Amniotic stem cell (primary cell): ENCODE results near the gene TRMT2A.
"Not testable (repeated sequence)": the region's sequence is repeated elsewhere in the genome, so short reads cannot be mapped to it uniquely, and the experiment has no call there.

Experiments
- DNase-seq: peaks from one replicate; lab custom pipeline; 2025; lab: John Stamatoyannopoulos, UW

TRMT2A gene

GRCh38 chr22:20116951-20117632 is at the start of gene TRMT2A:
Gene TRMT2A, minus strand, starts transcription at chr22:20117226. Its CDS starts 320 bp downstream, at chr22:20116906.
- peak; percentile 87 for DNase-seq

- DNase-seq, result no peak
Observed at GRCh38 chr22:20166703-20167102, 49.7 kb upstream of the TRMT2A start.

- DNase-seq, result no peak
Observed at GRCh38 chr22:20165913-20166312, 48.9 kb upstream of the TRMT2A start.

- no peak for DNase-seq
Observed at GRCh38 chr22:20165421-20165820, 48.4 kb upstream of the TRMT2A start.

GRCh38 chr22:20164863-20165262 is 47.8 kb upstream of the TRMT2A start:
- no peak for DNase-seq

- DNase-seq, result no peak
Observed at GRCh38 chr22:20160041-20160440, 43.0 kb upstream of the TRMT2A start.

GRCh38 chr22:20159531-20159930 is 42.5 kb upstream of the TRMT2A start:
- not testable (repeated sequence) for DNase-seq

- no peak for DNase-seq
Observed at GRCh38 chr22:20159076-20159475, 42.0 kb upstream of the TRMT2A start.

- DNase-seq, result no peak
Observed at GRCh38 chr22:20158391-20159036, 41.5 kb upstream of the TRMT2A start.

GRCh38 chr22:20157430-20158183 is 40.6 kb upstream of the TRMT2A start:
- DNase-seq, result no peak

GRCh38 chr22:20156611-20157429 is 39.8 kb upstream of the TRMT2A start:
- DNase-seq, result peak; percentile 22

GRCh38 chr22:20156042-20156389 is 39.0 kb upstream of the TRMT2A start:
- DNase-seq, result no peak

- DNase-seq, result no peak
Observed at GRCh38 chr22:20155330-20156041, 38.5 kb upstream of the TRMT2A start.

GRCh38 chr22:20154602-20155187 is 37.7 kb upstream of the TRMT2A start:
- no peak for DNase-seq

- DNase-seq, result no peak
Observed at GRCh38 chr22:20153945-20154344, 36.9 kb upstream of the TRMT2A start.

- no peak for DNase-seq
Observed at GRCh38 chr22:20152464-20152890, 35.5 kb upstream of the TRMT2A start.

GRCh38 chr22:20151276-20151588 is 34.2 kb upstream of the TRMT2A start:
- DNase-seq, result no peak

GRCh38 chr22:20150381-20151275 is 33.6 kb upstream of the TRMT2A start, which contains the start of gene CCDC188:
Gene CCDC188, minus strand, starts transcription at chr22:20151055. Its CDS starts 69 bp downstream, at chr22:20150986.
- no peak for DNase-seq

- DNase-seq, result no peak
Observed at GRCh38 chr22:20149257-20150250, 32.5 kb upstream of the TRMT2A start.
